Brain pericyte (primary cell): ENCODE results near the gene ADAMTSL4.

ENCODE experiments used
- DNase-seq: peaks from one replicate; pipeline ENCODE4 v3.0.0-alpha.2; 2012; ENCODE audit warnings: low read depth, low spot score

ADAMTSL4 gene

GRCh38 chr1:150548632-150549495, at the start of gene ADAMTSL4:
TSS of gene ADAMTSL4 (plus strand) at chr1:150549408. CDS start at chr1:150552289, 2,881 bp downstream.
- DNase-seq = no peak

- no peak for DNase-seq
Observed at GRCh38 chr1:150505431-150505830, 43.8 kb upstream of the ADAMTSL4 start.

- DNase-seq = no peak
Observed at GRCh38 chr1:150507912-150508864, 41.0 kb upstream of the ADAMTSL4 start, which contains the start of gene ECM1. TSS of gene ECM1 (plus strand) at chr1:150508109. CDS start at chr1:150508210, 101 bp downstream.

- no peak for DNase-seq
Observed at GRCh38 chr1:150508982-150509381, 40.2 kb upstream of the ADAMTSL4 start.

- no peak for DNase-seq
Observed at GRCh38 chr1:150511551-150511950, 37.7 kb upstream of the ADAMTSL4 start.

GRCh38 chr1:150511985-150512660, 37.1 kb upstream of the ADAMTSL4 start:
- DNase-seq = no peak

GRCh38 chr1:150512846-150513245, 36.4 kb upstream of the ADAMTSL4 start:
- no peak for DNase-seq

GRCh38 chr1:150513351-150513791, 35.8 kb upstream of the ADAMTSL4 start:
- DNase-seq = no peak

GRCh38 chr1:150514260-150514659, 34.9 kb upstream of the ADAMTSL4 start:
- DNase-seq = no peak

GRCh38 chr1:150514913-150515327, 34.3 kb upstream of the ADAMTSL4 start:
- DNase-seq = no peak

- DNase-seq = peak; percentile 87
Observed at GRCh38 chr1:150515328-150516049, 33.7 kb upstream of the ADAMTSL4 start, which contains the start of gene FALEC. TSS of gene FALEC (plus strand) at chr1:150515752.

GRCh38 chr1:150516050-150516591, 33.1 kb upstream of the ADAMTSL4 start:
- DNase-seq = no peak

GRCh38 chr1:150516616-150517015, 32.6 kb upstream of the ADAMTSL4 start:
- DNase-seq = no peak

- DNase-seq = no peak
Observed at GRCh38 chr1:150521196-150521968, 27.8 kb upstream of the ADAMTSL4 start.

- DNase-seq = no peak
Observed at GRCh38 chr1:150525348-150525747, 23.9 kb upstream of the ADAMTSL4 start.

- DNase-seq = no peak
Observed at GRCh38 chr1:150528196-150528595, 21.0 kb upstream of the ADAMTSL4 start.

GRCh38 chr1:150529017-150529416, 20.2 kb upstream of the ADAMTSL4 start:
- no peak for DNase-seq

- DNase-seq = no peak
Observed at GRCh38 chr1:150530491-150531159, 18.6 kb upstream of the ADAMTSL4 start.

- no peak for DNase-seq
Observed at GRCh38 chr1:150532860-150533259, 16.3 kb upstream of the ADAMTSL4 start.
